ENCODE results near the gene PVALB.

The PVALB gene

DNA sequence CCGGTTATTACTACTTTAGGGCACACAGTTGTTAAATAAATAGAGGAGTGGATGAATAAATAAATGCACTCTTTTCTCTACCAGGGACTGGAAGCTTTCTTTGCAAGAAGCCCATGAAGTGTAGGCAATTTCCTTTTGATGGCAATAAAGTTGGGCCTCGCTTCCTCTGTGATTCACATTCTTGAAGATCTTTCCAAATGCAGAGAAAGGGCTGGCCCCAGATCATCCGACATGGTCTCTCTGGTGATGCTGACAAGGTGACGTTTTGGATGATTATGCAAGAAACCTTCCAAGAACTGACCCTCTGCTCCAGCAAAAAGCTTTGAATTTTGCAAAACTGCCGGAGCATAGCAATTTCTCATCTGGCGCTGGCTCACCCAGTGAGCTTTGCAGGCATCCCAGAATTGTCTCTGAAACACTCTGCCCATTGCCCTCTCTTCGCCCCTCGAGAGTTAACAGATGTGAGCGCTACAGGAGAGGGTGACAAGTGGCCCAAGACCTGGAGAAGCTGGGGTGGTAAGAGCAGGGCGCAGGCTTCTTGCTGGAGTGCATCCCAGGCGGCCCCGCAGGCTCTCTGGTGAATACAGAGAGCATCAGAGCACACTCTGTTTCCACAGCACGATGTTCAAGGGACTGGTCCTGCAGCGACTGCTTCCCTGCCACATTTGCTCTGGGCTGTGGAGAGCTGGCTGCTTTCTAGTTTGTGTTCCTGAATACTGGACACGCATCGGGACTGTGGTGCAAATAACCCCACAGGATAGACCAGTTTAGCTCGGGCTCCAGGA lies 29.4 kb downstream of the PVALB start:
- Histone ChIP-seq H3K27me3 (replicated peaks; ENCODE audit: insufficient read depth, low read length) (peaks cover 63% of the 10 kb centered on the region), H3K4me1 (ENCODE audit: low read length) (no peaks in the 10 kb centered on the region), H2AFZ (ENCODE audit: low read length) (no peak overlapping the region), H3K36me3 (replicated peaks; ENCODE audit: insufficient read depth, low read length) (no peaks in the 10 kb centered on the region), H3K9me3 (replicated peaks; ENCODE audit: insufficient read depth, low read length) (no peaks in the 10 kb centered on the region), H3F3A (ENCODE audit: insufficient read depth, low read length) (no peaks in the 10 kb centered on the region), H3K27ac (ENCODE audit: low read length) (no peak overlapping the region), H4K20me1 (ENCODE audit: insufficient read depth, low read length) (no peaks in the 10 kb centered on the region), H3K4me2 (ENCODE audit: low read depth, low read length) (no peak overlapping the region), H3K79me2 (ENCODE audit: low read length) (no peaks in the 10 kb centered on the region), H3K4me3 (ENCODE audit: low read length) (no peak overlapping the region), H3K9ac (ENCODE audit: low read length) (no peak overlapping the region), H3K9me2 (replicated peaks; ENCODE audit: insufficient read depth, low read length) (no peaks in the 10 kb centered on the region)
- TF ChIP-seq EZH2 (optimal IDR thresholded peaks at IDR 0.05; ENCODE audit: low read depth, low read length) (no peak), EZH2phosphoT487 (IDR thresholded peaks at IDR 0.05; ENCODE audit: low read length) (no peak)
- TF ChIP-seq, protein P1, sequence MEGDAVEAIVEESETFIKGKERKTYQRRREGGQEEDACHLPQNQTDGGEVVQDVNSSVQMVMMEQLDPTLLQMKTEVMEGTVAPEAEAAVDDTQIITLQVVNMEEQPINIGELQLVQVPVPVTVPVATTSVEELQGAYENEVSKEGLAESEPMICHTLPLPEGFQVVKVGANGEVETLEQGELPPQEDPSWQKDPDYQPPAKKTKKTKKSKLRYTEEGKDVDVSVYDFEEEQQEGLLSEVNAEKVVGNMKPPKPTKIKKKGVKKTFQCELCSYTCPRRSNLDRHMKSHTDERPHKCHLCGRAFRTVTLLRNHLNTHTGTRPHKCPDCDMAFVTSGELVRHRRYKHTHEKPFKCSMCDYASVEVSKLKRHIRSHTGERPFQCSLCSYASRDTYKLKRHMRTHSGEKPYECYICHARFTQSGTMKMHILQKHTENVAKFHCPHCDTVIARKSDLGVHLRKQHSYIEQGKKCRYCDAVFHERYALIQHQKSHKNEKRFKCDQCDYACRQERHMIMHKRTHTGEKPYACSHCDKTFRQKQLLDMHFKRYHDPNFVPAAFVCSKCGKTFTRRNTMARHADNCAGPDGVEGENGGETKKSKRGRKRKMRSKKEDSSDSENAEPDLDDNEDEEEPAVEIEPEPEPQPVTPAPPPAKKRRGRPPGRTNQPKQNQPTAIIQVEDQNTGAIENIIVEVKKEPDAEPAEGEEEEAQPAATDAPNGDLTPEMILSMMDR (IDR thresholded peaks at IDR 0.05; ENCODE audit: low read length), result no peak
- no peak for DNase-seq

DNA sequence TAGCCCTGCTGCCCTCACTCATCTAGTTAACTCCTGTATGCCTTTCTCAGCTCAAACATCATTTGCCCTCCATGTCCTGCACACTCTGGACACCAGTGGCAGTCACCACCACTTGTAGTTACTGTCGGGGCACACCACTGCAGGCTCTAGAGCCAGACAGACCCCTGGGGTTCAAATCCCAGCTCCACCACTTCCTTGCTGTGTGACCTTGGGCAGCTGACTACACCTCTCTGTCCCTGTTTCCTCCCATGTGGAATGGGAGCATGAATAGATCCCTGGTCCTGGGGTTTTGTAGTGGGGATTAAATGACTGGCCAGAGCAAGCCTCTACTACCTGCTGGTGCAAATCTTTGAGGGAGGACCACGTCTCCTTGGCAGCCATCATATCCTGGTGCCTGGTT lies 33.1 kb downstream of the PVALB start:
- Histone ChIP-seq H3K9me3 (replicated peaks; ENCODE audit: insufficient read depth, low read length) (no peaks in the 10 kb centered on the region), H3K27ac (ENCODE audit: low read length) (no peak overlapping the region), H2AFZ (ENCODE audit: low read length) (no peak overlapping the region), H3K36me3 (replicated peaks; ENCODE audit: insufficient read depth, low read length) (no peaks in the 10 kb centered on the region), H3K9me2 (replicated peaks; ENCODE audit: insufficient read depth, low read length) (no peaks in the 10 kb centered on the region), H4K20me1 (ENCODE audit: insufficient read depth, low read length) (no peaks in the 10 kb centered on the region), H3K4me2 (ENCODE audit: low read depth, low read length) (no peak overlapping the region), H3K4me1 (ENCODE audit: low read length) (0 out of 2 replicates have a peak, but pooled peaks cover 4% of the 10 kb centered on the region), H3K9ac (ENCODE audit: low read length) (no peak overlapping the region), H3K27me3 (replicated peaks; ENCODE audit: insufficient read depth, low read length) (peaks cover 37% of the 10 kb centered on the region), H3K79me2 (ENCODE audit: low read length) (no peaks in the 10 kb centered on the region), H3F3A (ENCODE audit: insufficient read depth, low read length) (no peaks in the 10 kb centered on the region), H3K4me3 (ENCODE audit: low read length) (no peak overlapping the region)
- TF ChIP-seq EZH2phosphoT487 (IDR thresholded peaks at IDR 0.05; ENCODE audit: low read length) (no peak), EZH2 (optimal IDR thresholded peaks at IDR 0.05; ENCODE audit: low read depth, low read length) (no peak)
- TF ChIP-seq, protein P1 (IDR thresholded peaks at IDR 0.05; ENCODE audit: low read length), result no peak
- no peak for DNase-seq

DNA sequence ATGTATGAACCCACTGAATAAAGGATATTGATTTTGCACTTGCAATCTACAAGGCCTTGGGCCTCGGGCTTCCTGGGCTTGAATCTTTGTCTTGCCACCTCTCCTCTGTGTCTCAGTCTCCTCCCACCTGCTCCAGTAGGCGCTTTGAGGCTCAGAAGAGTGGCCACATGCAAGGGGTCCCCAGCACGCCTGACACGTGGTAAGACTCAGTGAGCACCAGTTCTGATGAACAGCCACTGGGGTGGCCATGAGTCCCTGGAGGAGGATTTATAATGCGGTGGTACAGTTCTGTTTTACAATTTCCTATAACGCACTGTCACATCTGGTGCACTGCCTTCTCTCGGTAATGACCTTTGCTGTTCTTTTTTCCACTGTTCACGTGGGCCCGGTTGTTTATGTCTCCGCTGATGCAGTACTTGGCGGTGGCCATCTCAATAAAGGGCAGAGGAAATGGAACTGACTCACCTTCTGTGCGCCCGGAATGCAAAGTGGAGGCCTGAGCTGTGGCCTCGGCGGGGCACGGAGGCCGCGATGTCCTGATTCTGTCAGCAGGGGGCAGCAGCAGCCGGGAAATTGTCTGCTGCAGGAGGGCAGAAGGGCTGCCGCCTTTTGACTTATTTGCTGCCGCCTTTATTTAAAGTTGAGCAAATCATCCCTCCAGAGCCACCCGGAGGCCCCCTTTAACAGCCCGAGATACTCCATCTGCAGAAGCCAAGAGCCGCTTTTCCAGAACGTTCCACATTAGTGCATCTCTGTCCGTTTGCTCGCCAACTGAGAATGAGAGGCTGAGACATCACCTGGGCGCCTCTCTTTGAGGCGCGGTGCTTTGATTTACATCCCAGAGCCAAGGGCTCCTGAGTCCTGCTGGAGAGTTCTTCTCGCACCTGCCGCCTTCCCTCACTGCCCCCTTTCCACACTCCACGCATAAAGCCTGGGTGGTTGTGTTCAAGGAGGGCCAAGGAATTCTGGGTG lies 34.9 kb downstream of the PVALB start:
- peak; percentile 71 for DNase-seq
- H3K36me3 ChIP-seq (replicated peaks; ENCODE audit: insufficient read depth, low read length), result no peaks in the 10 kb centered on the region

More for the DNA sequence above, 34.9 kb downstream of the PVALB start:
- Histone ChIP-seq H3K79me2 (ENCODE audit: low read length) (no peaks in the 10 kb centered on the region), H3K4me1 (ENCODE audit: low read length) (0 out of 2 replicates have a peak, but pooled peaks cover 4% of the 10 kb centered on the region), H3K4me3 (ENCODE audit: low read length) (no peak overlapping the region), H3K9me3 (replicated peaks; ENCODE audit: insufficient read depth, low read length) (no peaks in the 10 kb centered on the region), H3K9me2 (replicated peaks; ENCODE audit: insufficient read depth, low read length) (no peaks in the 10 kb centered on the region), H3K4me2 (ENCODE audit: low read depth, low read length) (peak overlapping the region; percentile 38; the same call in 1 of the 2 replicates), H4K20me1 (ENCODE audit: insufficient read depth, low read length) (no peaks in the 10 kb centered on the region), H2AFZ (ENCODE audit: low read length) (peak overlapping the region; percentile 28), H3K9ac (ENCODE audit: low read length) (peak overlapping the region; percentile 12; the same call in 1 of the 2 replicates), H3K27ac (ENCODE audit: low read length) (no peak overlapping the region), H3K27me3 (replicated peaks; ENCODE audit: insufficient read depth, low read length) (peaks cover 22% of the 10 kb centered on the region; the same call in 1 of the 2 replicates), H3F3A (ENCODE audit: insufficient read depth, low read length) (no peaks in the 10 kb centered on the region)
- TF ChIP-seq, protein P1 (IDR thresholded peaks at IDR 0.05; ENCODE audit: low read length), result peak; percentile 95
- TF ChIP-seq EZH2 (optimal IDR thresholded peaks at IDR 0.05; ENCODE audit: low read depth, low read length) (no peak), EZH2phosphoT487 (IDR thresholded peaks at IDR 0.05; ENCODE audit: low read length) (no peak)
